OCI-LY1 (cell line): ENCODE results near the gene FRMD1.

Source experiments
- H2AFZ ChIP-seq: fragments of 200-600 bp; sonication (generic), shearing (Covaris generic); 2 replicates; pipeline ENCODE4 v1.6.0; 2014; ENCODE audit warnings: antibody characterized with exemption, mild to moderate bottlenecking, low read length
- H3F3A ChIP-seq: fragments of 200-600 bp; sonication (generic), shearing (Covaris generic); 2 replicates; pipeline ENCODE4 v1.6.0; 2014; ENCODE audit warnings: mild to moderate bottlenecking, antibody characterized with exemption, low read length, moderate library complexity; ENCODE audit not compliant: insufficient read depth
- H3K27ac ChIP-seq: fragments of 200-600 bp; sonication (generic); 2 replicates; pipeline ENCODE4 v1.5.1; 2014; ENCODE audit warnings: low read length, mixed run types, mild to moderate bottlenecking, low read depth; ENCODE audit not compliant: poor library complexity, severe bottlenecking
- H3K27me3 ChIP-seq: fragments of 200-600 bp; sonication (generic); 2 replicates; pipeline ENCODE4 v1.6.0; 2014; ENCODE audit warnings: antibody characterized with exemption, mild to moderate bottlenecking, low read length, moderate library complexity; ENCODE audit not compliant: insufficient read depth
- H3K36me3 ChIP-seq: fragments of 200-600 bp; sonication (generic); 2 replicates; pipeline ENCODE4 v1.6.1; 2014; ENCODE audit warnings: mild to moderate bottlenecking, antibody characterized with exemption, low read length, moderate library complexity, mixed read lengths; ENCODE audit not compliant: insufficient read depth
- H3K4me1 ChIP-seq: fragments of 200-600 bp; sonication (generic); 2 replicates; pipeline ENCODE4 v1.5.1; 2014; ENCODE audit warnings: mild to moderate bottlenecking, low read length, moderate library complexity; ENCODE audit not compliant: insufficient read depth, severe bottlenecking
- H3K4me2 ChIP-seq: fragments of 200-600 bp; sonication (generic), shearing (Covaris generic); 2 replicates; pipeline ENCODE4 v1.6.1; 2014; ENCODE audit warnings: low read length
- H3K4me3 ChIP-seq: fragments of 200-600 bp; sonication (generic); 2 replicates; pipeline ENCODE4 v1.5.1; 2014; ENCODE audit warnings: low read length, low read depth, mild to moderate bottlenecking, mixed read lengths; ENCODE audit not compliant: poor library complexity, severe bottlenecking
- H3K79me2 ChIP-seq: fragments of 200-600 bp; shearing (Covaris generic); 2 replicates; pipeline ENCODE4 v1.6.1; 2016; ENCODE audit warnings: mixed run types, low read length, mixed read lengths; ENCODE audit not compliant: insufficient read depth
- H3K9ac ChIP-seq: fragments of 200-600 bp; sonication (generic), shearing (Covaris generic); 2 replicates; pipeline ENCODE4 v1.6.1; 2014; ENCODE audit warnings: mild to moderate bottlenecking, low read length, mixed read lengths
- H3K9me2 ChIP-seq: fragments of 200-600 bp; sonication (generic), shearing (Covaris generic); 2 replicates; pipeline ENCODE4 v1.6.1; 2014; ENCODE audit warnings: low read depth, mild to moderate bottlenecking, low read length, mixed read lengths
- H3K9me3 ChIP-seq: fragments of 200-600 bp; shearing (Covaris generic); 2 replicates; pipeline ENCODE4 v1.6.1; 2014; ENCODE audit warnings: low read length, mixed read lengths
- H4K20me1 ChIP-seq: fragments of 200-600 bp; sonication (generic), shearing (Covaris generic); 2 replicates; pipeline ENCODE4 v1.6.0; 2016; ENCODE audit warnings: mild to moderate bottlenecking, low read length; ENCODE audit not compliant: insufficient read depth
- EZH2 ChIP-seq: fragments of 200-600 bp; sonication (generic), shearing (Covaris generic); IDR thresholded peaks from 2 replicates; pipeline ENCODE4 v1.8.0; 2017; ENCODE audit warnings: borderline replicate concordance, mixed run types, mild to moderate bottlenecking, antibody characterized with exemption, low read length, moderate library complexity, mixed read lengths
- TF ChIP-seq, protein P1 (sequence below): fragments of 200-600 bp; sonication (generic), shearing (Covaris generic); IDR thresholded peaks from 2 replicates; pipeline ENCODE4 v1.5.1; 2017; ENCODE audit warnings: mild to moderate bottlenecking, antibody characterized with exemption, low read length, moderate library complexity, mixed read lengths

Gene FRMD1

DNA sequence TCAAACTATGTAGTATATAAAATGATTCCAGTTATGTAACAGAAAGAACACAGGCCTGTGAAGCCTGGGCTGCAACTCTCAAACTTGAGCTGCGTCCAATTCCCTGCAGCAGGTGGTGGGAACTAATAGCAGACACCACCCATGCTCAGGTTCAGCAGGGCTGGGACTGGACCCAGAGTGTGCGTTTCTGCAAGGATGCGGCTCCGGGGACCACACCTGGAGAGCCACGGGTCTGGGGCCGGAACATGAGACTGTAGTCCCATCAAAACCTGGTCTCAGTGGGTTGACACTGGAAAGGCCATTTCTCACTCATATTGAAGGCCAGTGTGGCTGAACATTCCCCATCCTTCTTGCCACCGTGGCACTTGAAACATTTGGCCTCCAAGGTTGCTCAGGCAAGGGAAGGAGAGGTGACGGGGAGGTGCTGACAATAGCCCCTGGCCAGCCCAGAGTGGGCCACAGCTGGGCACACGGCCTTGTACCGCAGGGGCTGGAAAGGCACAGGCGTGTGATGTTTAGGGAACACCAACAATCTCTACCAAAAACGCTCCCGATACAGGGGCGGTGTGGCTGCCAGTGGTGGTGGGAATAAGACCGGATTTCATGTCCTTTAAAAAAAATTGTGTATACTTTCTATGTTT is 38.0 kb downstream of the FRMD1 start:
- Histone ChIP-seq H3K27me3 (peaks cover 6% of the 10 kb centered on the region; the same call in 1 of the 2 replicates), H3K4me2 (no peak overlapping the region), H3K36me3 (no peaks in the 10 kb centered on the region; the same call in 1 of the 2 replicates), H3F3A (no peaks in the 10 kb centered on the region), H3K9ac (no peak overlapping the region), H3K79me2 (no peaks in the 10 kb centered on the region), H3K4me3 (no peak overlapping the region), H2AFZ (no peak overlapping the region), H3K9me2 (no peaks in the 10 kb centered on the region), H3K27ac (no peak overlapping the region), H3K4me1 (no peaks in the 10 kb centered on the region), H4K20me1 (no peaks in the 10 kb centered on the region), H3K9me3 (no peaks in the 10 kb centered on the region)
- TF ChIP-seq, protein P1, sequence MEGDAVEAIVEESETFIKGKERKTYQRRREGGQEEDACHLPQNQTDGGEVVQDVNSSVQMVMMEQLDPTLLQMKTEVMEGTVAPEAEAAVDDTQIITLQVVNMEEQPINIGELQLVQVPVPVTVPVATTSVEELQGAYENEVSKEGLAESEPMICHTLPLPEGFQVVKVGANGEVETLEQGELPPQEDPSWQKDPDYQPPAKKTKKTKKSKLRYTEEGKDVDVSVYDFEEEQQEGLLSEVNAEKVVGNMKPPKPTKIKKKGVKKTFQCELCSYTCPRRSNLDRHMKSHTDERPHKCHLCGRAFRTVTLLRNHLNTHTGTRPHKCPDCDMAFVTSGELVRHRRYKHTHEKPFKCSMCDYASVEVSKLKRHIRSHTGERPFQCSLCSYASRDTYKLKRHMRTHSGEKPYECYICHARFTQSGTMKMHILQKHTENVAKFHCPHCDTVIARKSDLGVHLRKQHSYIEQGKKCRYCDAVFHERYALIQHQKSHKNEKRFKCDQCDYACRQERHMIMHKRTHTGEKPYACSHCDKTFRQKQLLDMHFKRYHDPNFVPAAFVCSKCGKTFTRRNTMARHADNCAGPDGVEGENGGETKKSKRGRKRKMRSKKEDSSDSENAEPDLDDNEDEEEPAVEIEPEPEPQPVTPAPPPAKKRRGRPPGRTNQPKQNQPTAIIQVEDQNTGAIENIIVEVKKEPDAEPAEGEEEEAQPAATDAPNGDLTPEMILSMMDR, result no peak
- TF ChIP-seq EZH2, result no peak

DNA sequence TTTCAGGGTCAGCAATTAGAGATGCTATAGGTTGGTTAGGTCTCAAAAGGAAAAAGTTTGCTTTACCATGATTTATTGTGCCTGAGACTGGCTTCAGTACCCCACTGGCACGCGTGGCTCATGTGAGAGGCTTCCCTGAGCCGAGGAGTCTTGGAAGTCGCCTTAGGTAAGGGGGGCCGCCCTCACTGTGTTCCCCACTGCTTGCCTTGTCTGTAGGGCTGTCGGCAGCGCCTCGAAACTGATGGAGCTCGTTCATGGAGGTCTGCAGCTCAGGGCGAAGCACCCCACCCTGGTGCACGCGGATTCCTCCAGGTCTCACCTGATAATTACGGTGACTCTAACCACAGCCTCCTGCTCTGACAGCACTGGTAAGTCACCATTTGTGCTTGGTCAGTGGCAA is 39.2 kb downstream of the FRMD1 start:
- Histone ChIP-seq H3K27ac (no peak overlapping the region), H3K9ac (no peak overlapping the region), H3K9me3 (no peaks in the 10 kb centered on the region), H3F3A (no peaks in the 10 kb centered on the region), H3K4me1 (no peaks in the 10 kb centered on the region), H3K4me2 (no peak overlapping the region), H3K9me2 (no peaks in the 10 kb centered on the region), H4K20me1 (no peaks in the 10 kb centered on the region), H3K36me3 (no peaks in the 10 kb centered on the region; the same call in 1 of the 2 replicates), H2AFZ (no peak overlapping the region), H3K79me2 (no peaks in the 10 kb centered on the region), H3K27me3 (peaks cover 6% of the 10 kb centered on the region; the same call in 1 of the 2 replicates), H3K4me3 (no peak overlapping the region)
- TF ChIP-seq, protein P1, result no peak
- TF ChIP-seq EZH2, result no peak

GRCh38 chr6:168039301-168039700 is 39.7 kb downstream of the FRMD1 start:
- no peak overlapping the region for H3K27ac ChIP-seq
- H3K79me2 ChIP-seq, result no peaks in the 10 kb centered on the region
- TF ChIP-seq, protein P1, result no peak
- TF ChIP-seq EZH2, result no peak
- no peaks in the 10 kb centered on the region for H3K4me1 ChIP-seq
- H3F3A ChIP-seq, result no peaks in the 10 kb centered on the region
- H3K9ac ChIP-seq, result no peak overlapping the region
- H4K20me1 ChIP-seq, result no peaks in the 10 kb centered on the region
- no peaks in the 10 kb centered on the region; the same call in 1 of the 2 replicates for H3K36me3 ChIP-seq
- no peaks in the 10 kb centered on the region for H3K9me3 ChIP-seq
- no peak overlapping the region for H2AFZ ChIP-seq
- peaks cover 6% of the 10 kb centered on the region; the same call in 1 of the 2 replicates for H3K27me3 ChIP-seq
- no peak overlapping the region for H3K4me2 ChIP-seq
- H3K4me3 ChIP-seq, result no peak overlapping the region
- H3K9me2 ChIP-seq, result no peaks in the 10 kb centered on the region
